HepG2 (cell line): ENCODE data around the gene TOP2A. TPM values are rescaled to one million over a fixed set of nuclear protein-coding genes. Genes with fewer than 3 reads are reported as not detected.

Experiments used
- AGO2 ChIP-seq: fragments of 200-400 bp; formaldehyde crosslinking; optimal IDR thresholded peaks from 2 replicates; pipeline ENCODE3; 2017; ENCODE audit warnings: mild to moderate bottlenecking, low read depth, low read length, moderate library complexity
- CCAR2 ChIP-seq: fragments of 200-400 bp; formaldehyde crosslinking; optimal IDR thresholded peaks from 2 replicates; pipeline ENCODE3; 2018; ENCODE audit warnings: low read depth, mild to moderate bottlenecking, low read length, moderate library complexity
- ELF3 ChIP-seq: IDR thresholded peaks from 2 replicates; pipeline ENCODE4 v1.6.1; 2016; ENCODE audit warnings: missing genetic modification reagents, missing compliant biosample characterization
- MTA3 ChIP-seq: sonication (generic); formaldehyde crosslinking; IDR thresholded peaks from 2 replicates; pipeline ENCODE4 v1.4.0; 2020; ENCODE audit warnings: missing genetic modification reagents
- MTF1 ChIP-seq: sonication (generic); formaldehyde crosslinking; IDR thresholded peaks from 2 replicates; pipeline ENCODE4 v1.5.0; 2020; ENCODE audit warnings: missing genetic modification reagents
- NAIF1 ChIP-seq: sonication (generic); formaldehyde crosslinking; IDR thresholded peaks from 2 replicates; pipeline ENCODE4 v1.5.0; 2020; ENCODE audit warnings: mild to moderate bottlenecking, missing genetic modification reagents, borderline replicate concordance
- PHF21A ChIP-seq: sonication (generic); formaldehyde crosslinking; IDR thresholded peaks from 2 replicates; pipeline ENCODE4 v1.5.0; 2020; ENCODE audit warnings: mild to moderate bottlenecking, missing genetic modification reagents
- SALL2 ChIP-seq: sonication (generic); formaldehyde crosslinking; IDR thresholded peaks from 2 replicates; pipeline ENCODE4 v1.8.1; 2023; ENCODE audit warnings: mild to moderate bottlenecking, missing genetic modification reagents, inconsistent platforms
- SPEN ChIP-seq: sonication (generic); formaldehyde crosslinking; IDR thresholded peaks from 2 replicates; pipeline ENCODE4 v1.5.1; 2020; ENCODE audit warnings: low read depth, mild to moderate bottlenecking, missing genetic modification reagents
- SRSF9 ChIP-seq: fragments of 200-400 bp; formaldehyde crosslinking; IDR thresholded peaks from 2 replicates; pipeline ENCODE4 v1.6.1; 2018; ENCODE audit warnings: borderline replicate concordance, mild to moderate bottlenecking, low read depth, low read length; ENCODE audit not compliant: insufficient read depth, poor library complexity, severe bottlenecking
- ZNF138 ChIP-seq: sonication (generic); formaldehyde crosslinking; IDR thresholded peaks from 2 replicates; pipeline ENCODE4 v1.5.0; 2020; ENCODE audit warnings: mild to moderate bottlenecking, low read depth, missing genetic modification reagents
- ZNF225 ChIP-seq: sonication (generic); formaldehyde crosslinking; IDR thresholded peaks from 2 replicates; pipeline ENCODE4 v1.4.0; 2020; ENCODE audit warnings: mild to moderate bottlenecking, missing genetic modification reagents
- ZNF557 ChIP-seq: sonication (generic); formaldehyde crosslinking; IDR thresholded peaks from 2 replicates; pipeline ENCODE4 v1.4.0; 2020; ENCODE audit warnings: missing genetic modification reagents
- ZNF572 ChIP-seq: sonication (generic); formaldehyde crosslinking; IDR thresholded peaks from 2 replicates; pipeline ENCODE4 v1.5.1; 2020; ENCODE audit warnings: mild to moderate bottlenecking, missing genetic modification reagents
- ZNF709 ChIP-seq: sonication (generic); formaldehyde crosslinking; IDR thresholded peaks from 2 replicates; pipeline ENCODE4 v1.5.0; 2020; ENCODE audit warnings: mild to moderate bottlenecking, missing genetic modification reagents
- ZNF75D ChIP-seq: sonication (generic); formaldehyde crosslinking; IDR thresholded peaks from 2 replicates; pipeline ENCODE4 v1.8.1; 2023; ENCODE audit warnings: missing genetic modification reagents, mild to moderate bottlenecking, borderline replicate concordance
- polyA plus RNA-seq, 8 experiments: library from polyadenylated mRNA; depleted of rRNA in 3 of 8; stranded (reverse) in 7 of 8; unstranded in 1 of 8; fragments of >200 nt; fragmentation: Illumina TruSeq in 4 of 8; extraction: Trizol in 4 of 8; gene quantifications; 2 replicates each; pipeline versions ENCODE4 v1.2.1 to v1.2.3, GENCODE V29; 2011 to 2016; ENCODE audit warnings: low read depth in 4 of 8, missing spikeins in 1 of 8, mixed read lengths in 1 of 8; ENCODE audit not compliant: insufficient read depth in 1 of 8
- total RNA-seq, 5 experiments: library from RNA; depleted of rRNA; stranded (reverse); fragments of >200 nt; fragmentation: Illumina TruSeq; extraction: Trizol; gene quantifications; 2 replicates each; pipeline ENCODE4 v1.2.3, GENCODE V29; 2016; ENCODE audit warnings: low read depth in 1 of 5
- TF ChIP-seq, protein P1 (sequence below): sonication (generic); formaldehyde crosslinking; IDR thresholded peaks from 2 replicates; pipeline ENCODE4 v1.5.1; 2020; ENCODE audit warnings: missing genetic modification reagents, mild to moderate bottlenecking, borderline replicate concordance
- TF ChIP-seq, protein P2 (sequence below): IDR thresholded peaks from 2 replicates; pipeline ENCODE4 v1.6.1; 2018; ENCODE audit warnings: missing genetic modification reagents
- TF ChIP-seq, protein P3 (sequence below): sonication (generic); formaldehyde crosslinking; IDR thresholded peaks from 2 replicates; pipeline ENCODE4 v1.5.1; 2020; ENCODE audit warnings: missing genetic modification reagents, mild to moderate bottlenecking, borderline replicate concordance
- TF ChIP-seq, protein P4 (sequence below): sonication (generic); formaldehyde crosslinking; IDR thresholded peaks from 2 replicates; pipeline ENCODE4 v1.8.0; 2022; ENCODE audit warnings: mild to moderate bottlenecking, missing genetic modification reagents, moderate library complexity
- TF ChIP-seq, protein P5 (sequence below): sonication (generic); formaldehyde crosslinking; IDR thresholded peaks from 2 replicates; pipeline ENCODE4 v1.4.0; 2020; ENCODE audit warnings: missing genetic modification reagents
- TF ChIP-seq, protein P6 (sequence below): fragments of 450-650 bp; IDR thresholded peaks from 2 replicates; pipeline ENCODE4 v1.6.1; 2017

TOP2A gene
- total and polyA plus RNA-seq, 2 of the 13 experiments (the other 11 are each of a cell fraction or from before 2014, with no cell fraction given) = 108 to 327 TPM

DNA sequence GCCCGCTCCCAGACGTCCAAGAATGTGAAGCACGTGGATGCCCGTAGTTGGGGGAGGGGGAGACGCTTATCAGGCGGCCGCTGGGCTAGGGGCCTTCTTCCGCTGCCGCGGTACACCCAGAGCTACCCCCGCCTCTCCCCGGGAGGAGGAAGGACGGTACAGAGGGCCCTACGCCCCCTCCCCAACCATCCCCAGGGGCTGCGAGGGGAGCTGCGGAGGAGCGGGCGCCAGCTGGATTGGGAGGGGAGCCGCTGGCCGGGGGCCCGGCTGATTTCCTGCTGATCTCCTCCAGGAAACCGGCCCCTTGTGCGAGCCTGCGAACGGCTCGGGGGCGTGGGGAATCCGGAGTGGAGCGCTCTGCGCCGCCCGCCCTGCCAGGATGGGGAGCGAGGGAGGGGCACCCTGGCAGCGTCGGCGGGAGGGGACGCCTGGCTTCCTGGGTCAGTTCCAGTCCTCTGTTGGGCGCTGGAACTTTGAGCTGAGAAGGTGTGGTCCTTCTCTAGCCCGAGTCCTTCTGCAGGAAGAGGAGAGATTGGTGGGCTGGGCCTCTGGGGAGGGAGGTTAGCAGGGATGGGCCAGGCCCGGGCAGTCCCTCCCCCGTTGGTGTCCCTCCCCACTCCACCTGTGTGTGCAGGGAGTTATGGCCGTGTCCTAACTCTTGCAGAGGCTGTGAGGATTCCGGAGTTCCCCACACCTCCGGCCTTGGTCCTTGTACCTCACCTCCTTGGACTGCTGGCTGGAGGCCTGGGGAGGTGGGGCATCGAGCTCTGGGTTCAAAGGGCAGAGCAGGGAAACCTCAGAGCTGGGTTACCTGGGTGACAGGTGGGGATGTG is 72.3 kb downstream of the TOP2A start (continued):
- TF ChIP-seq, protein P1, sequence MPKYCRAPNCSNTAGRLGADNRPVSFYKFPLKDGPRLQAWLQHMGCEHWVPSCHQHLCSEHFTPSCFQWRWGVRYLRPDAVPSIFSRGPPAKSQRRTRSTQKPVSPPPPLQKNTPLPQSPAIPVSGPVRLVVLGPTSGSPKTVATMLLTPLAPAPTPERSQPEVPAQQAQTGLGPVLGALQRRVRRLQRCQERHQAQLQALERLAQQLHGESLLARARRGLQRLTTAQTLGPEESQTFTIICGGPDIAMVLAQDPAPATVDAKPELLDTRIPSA (CRISPR knock-in tag) = peak; percentile 33; the same call in 1 of the 2 replicates
- TF ChIP-seq, protein P2, sequence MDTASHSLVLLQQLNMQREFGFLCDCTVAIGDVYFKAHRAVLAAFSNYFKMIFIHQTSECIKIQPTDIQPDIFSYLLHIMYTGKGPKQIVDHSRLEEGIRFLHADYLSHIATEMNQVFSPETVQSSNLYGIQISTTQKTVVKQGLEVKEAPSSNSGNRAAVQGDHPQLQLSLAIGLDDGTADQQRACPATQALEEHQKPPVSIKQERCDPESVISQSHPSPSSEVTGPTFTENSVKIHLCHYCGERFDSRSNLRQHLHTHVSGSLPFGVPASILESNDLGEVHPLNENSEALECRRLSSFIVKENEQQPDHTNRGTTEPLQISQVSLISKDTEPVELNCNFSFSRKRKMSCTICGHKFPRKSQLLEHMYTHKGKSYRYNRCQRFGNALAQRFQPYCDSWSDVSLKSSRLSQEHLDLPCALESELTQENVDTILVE (CRISPR knock-in tag) = no peak; the same call in 1 of the 2 replicates
- TF ChIP-seq ZNF138 (no peak; the same call in 1 of the 2 replicates), CCAR2 (no peak), ZNF225 (CRISPR knock-in tag) (peak; percentile 31; the same call in 1 of the 2 replicates), PHF21A (0 out of 2 replicates have a peak, but pooled peaks have one; percentile 81), MTF1 (no peak), ELF3 (CRISPR knock-in tag) (no peak), ZNF709 (0 out of 2 replicates have a peak, but pooled peaks have one; percentile 20), SPEN (CRISPR knock-in tag) (peak; percentile 66; the same call in 1 of the 2 replicates), ZNF572 (CRISPR knock-in tag) (0 out of 2 replicates have a peak, but pooled peaks have one; percentile 7), SRSF9 (no peak), MTA3 (CRISPR knock-in tag) (no peak), SALL2 (no peak; the same call in 1 of the 2 replicates), NAIF1 (CRISPR knock-in tag) (no peak), AGO2 (peak; percentile 93), ZNF75D (no peak), ZNF557 (CRISPR knock-in tag) (no peak)
- TF ChIP-seq, protein P3, sequence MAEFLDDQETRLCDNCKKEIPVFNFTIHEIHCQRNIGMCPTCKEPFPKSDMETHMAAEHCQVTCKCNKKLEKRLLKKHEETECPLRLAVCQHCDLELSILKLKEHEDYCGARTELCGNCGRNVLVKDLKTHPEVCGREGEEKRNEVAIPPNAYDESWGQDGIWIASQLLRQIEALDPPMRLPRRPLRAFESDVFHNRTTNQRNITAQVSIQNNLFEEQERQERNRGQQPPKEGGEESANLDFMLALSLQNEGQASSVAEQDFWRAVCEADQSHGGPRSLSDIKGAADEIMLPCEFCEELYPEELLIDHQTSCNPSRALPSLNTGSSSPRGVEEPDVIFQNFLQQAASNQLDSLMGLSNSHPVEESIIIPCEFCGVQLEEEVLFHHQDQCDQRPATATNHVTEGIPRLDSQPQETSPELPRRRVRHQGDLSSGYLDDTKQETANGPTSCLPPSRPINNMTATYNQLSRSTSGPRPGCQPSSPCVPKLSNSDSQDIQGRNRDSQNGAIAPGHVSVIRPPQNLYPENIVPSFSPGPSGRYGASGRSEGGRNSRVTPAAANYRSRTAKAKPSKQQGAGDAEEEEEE (CRISPR knock-in tag) = no peak; the same call in 1 of the 2 replicates
- TF ChIP-seq, protein P4, sequence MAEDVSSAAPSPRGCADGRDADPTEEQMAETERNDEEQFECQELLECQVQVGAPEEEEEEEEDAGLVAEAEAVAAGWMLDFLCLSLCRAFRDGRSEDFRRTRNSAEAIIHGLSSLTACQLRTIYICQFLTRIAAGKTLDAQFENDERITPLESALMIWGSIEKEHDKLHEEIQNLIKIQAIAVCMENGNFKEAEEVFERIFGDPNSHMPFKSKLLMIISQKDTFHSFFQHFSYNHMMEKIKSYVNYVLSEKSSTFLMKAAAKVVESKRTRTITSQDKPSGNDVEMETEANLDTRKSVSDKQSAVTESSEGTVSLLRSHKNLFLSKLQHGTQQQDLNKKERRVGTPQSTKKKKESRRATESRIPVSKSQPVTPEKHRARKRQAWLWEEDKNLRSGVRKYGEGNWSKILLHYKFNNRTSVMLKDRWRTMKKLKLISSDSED (CRISPR knock-in tag) = no peak
- TF ChIP-seq, protein P5, sequence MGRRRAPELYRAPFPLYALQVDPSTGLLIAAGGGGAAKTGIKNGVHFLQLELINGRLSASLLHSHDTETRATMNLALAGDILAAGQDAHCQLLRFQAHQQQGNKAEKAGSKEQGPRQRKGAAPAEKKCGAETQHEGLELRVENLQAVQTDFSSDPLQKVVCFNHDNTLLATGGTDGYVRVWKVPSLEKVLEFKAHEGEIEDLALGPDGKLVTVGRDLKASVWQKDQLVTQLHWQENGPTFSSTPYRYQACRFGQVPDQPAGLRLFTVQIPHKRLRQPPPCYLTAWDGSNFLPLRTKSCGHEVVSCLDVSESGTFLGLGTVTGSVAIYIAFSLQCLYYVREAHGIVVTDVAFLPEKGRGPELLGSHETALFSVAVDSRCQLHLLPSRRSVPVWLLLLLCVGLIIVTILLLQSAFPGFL (CRISPR knock-in tag) = no peak
- TF ChIP-seq, protein P6, sequence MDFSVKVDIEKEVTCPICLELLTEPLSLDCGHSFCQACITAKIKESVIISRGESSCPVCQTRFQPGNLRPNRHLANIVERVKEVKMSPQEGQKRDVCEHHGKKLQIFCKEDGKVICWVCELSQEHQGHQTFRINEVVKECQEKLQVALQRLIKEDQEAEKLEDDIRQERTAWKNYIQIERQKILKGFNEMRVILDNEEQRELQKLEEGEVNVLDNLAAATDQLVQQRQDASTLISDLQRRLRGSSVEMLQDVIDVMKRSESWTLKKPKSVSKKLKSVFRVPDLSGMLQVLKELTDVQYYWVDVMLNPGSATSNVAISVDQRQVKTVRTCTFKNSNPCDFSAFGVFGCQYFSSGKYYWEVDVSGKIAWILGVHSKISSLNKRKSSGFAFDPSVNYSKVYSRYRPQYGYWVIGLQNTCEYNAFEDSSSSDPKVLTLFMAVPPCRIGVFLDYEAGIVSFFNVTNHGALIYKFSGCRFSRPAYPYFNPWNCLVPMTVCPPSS = no peak
